HFF-Myc (cell line): ENCODE measurements around the gene USP40.

Experiments used
- DNase-seq: peaks from one replicate; pipeline ENCODE4 v3.0.0-alpha.2; 2011; ENCODE audit warnings: low read depth; ENCODE audit errors: extremely low read depth
- H3K4me3 ChIP-seq: replicated peaks from 2 replicates; pipeline ENCODE4 v1.5.1; 2011; ENCODE audit warnings: low read depth, mild to moderate bottlenecking, control low read depth, low read length
- CTCF ChIP-seq: IDR thresholded peaks from 2 replicates; pipeline ENCODE4 v1.5.1; 2012; ENCODE audit warnings: mild to moderate bottlenecking, low read depth, low read length, control low read depth; ENCODE audit errors: missing control alignments

USP40 gene

DNA sequence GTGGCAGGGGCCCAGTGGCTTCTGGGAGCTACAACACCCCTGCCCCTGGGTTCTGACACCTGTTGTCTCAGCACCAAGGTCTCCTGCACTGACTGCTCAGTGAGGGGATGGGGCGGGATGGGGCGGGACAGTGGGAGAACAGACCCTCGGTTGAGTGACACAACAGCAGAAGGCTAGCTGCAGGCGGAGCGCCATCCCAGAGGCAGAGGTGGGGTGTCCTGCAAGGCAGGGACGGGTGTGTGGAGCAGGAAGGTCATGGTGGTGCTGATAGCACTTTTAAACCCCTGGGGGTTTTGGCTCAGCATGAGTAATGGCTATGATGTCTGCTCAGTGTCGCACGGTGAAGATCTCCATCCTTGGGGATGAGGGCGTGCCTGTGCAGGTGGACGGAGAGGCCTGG, 107.2 kb downstream of the USP40 start:
- DNase-seq: no peak
- H3K4me3 ChIP-seq: no peak overlapping the region
- TF ChIP-seq CTCF: no peak

- H3K4me3 ChIP-seq: no peak overlapping the region
- no peak for DNase-seq
- no peak for TF ChIP-seq CTCF
Observed at GRCh38 chr2:233458826-233459225, 107.8 kb downstream of the USP40 start.

GRCh38 chr2:233458031-233458610, 108.5 kb downstream of the USP40 start:
- DNase-seq: no peak
- TF ChIP-seq CTCF: no peak
- H3K4me3 ChIP-seq: no peak overlapping the region

DNA sequence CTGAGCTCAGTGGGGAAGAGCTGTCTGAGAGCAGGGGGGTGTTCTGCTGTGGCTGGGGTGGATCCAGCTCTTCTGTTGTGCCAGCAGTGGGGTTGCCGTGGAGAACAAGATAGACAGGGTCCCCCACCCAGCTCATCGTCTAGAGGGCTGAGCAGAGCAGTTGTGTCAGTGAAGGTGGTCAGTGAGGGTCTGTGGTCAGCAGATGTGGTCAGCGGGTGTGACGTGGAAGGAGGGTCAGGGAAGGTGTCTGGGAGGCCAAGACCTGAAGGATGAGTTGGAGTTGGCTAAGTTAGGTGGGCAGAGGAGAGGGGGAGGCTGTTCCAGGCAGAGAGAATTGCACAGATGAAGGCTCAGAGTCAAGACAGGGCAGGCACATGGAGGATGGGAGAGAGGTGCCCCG, 109.2 kb downstream of the USP40 start:
- DNase-seq: no peak
- no peak for TF ChIP-seq CTCF
- H3K4me3 ChIP-seq: no peak overlapping the region

DNA sequence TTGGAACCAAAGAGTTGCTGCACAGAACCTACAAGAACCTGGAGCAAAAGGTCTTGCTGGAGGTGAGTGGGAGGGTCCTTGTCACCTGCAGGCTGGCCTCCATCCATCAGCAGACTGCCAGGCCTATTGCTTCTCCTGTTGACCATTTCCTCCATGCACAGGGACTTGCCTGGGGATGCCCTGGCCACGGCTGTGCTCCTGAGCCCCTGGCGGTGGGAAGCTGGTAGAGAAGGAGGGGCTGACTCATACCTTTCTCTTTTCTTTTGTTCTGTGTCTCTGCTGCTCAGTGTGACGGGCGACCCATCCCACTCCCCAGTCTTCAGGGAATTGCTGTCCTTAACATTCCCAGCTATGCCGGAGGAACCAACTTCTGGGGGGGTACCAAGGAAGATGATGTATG, 109.6 kb downstream of the USP40 start:
- DNase-seq: no peak
- no peak for TF ChIP-seq CTCF
- no peak overlapping the region for H3K4me3 ChIP-seq

GRCh38 chr2:233456111-233456510, 110.5 kb downstream of the USP40 start:
- H3K4me3 ChIP-seq: no peak overlapping the region
- no peak for DNase-seq
- no peak for TF ChIP-seq CTCF

- no peak overlapping the region for H3K4me3 ChIP-seq
- no peak for TF ChIP-seq CTCF
- DNase-seq: no peak
Observed at GRCh38 chr2:233455491-233455890, 111.1 kb downstream of the USP40 start.
